ENCODE measurements around the gene ATP2B1.

The ATP2B1 gene

GRCh38 chr12:89575374-89575773 is 133.3 kb downstream of the ATP2B1 start:
- no peak for DNase-seq

- no peak for DNase-seq
Observed at GRCh38 chr12:89574736-89575208, 133.9 kb downstream of the ATP2B1 start.

DNA sequence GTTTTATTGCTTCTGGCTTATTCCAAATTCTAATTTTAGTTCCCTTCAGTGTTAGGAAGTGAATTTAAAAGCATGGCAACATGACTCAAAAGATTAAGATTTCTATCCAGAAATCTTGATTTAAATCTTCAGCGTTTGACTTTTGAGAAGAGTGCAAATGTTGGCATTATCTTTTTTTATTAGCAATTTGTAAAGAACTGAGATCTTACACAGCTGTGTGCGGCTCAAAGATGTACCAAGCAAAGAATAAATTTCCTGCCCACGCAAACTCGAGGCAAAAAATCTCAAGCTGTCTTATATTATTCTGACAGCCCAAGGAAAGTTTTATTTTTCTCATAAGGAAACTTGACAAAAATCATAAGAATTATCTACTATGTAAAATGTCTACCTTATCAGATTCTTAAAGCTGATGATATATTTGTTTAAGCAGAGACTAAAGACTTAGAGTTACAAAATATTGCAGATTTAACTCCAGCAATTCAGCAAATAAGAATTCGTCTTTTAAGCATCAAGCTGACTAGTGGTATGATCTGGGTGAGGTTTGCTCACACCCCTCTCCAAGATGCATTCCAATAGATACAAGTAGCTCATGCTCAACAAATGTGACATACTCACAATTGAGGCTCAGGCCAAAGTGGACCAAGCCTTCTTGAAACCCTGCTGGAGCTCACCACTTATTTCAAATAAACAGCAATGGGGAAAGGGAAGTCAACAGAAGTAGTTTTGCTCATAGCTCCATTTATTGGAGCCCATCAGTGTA is 135.4 kb downstream of the ATP2B1 start:
- DNase-seq: no peak

GRCh38 chr12:89571491-89572195 is 137.0 kb downstream of the ATP2B1 start:
- DNase-seq: no peak

GRCh38 chr12:89568484-89568883 is 140.2 kb downstream of the ATP2B1 start:
- DNase-seq: no peak

GRCh38 chr12:89567691-89568239 is 140.9 kb downstream of the ATP2B1 start:
- no peak for DNase-seq

- DNase-seq: no peak
Observed at GRCh38 chr12:89566615-89567014, 142.0 kb downstream of the ATP2B1 start.

- DNase-seq: no peak
Observed at GRCh38 chr12:89565002-89565401, 143.6 kb downstream of the ATP2B1 start.

DNA sequence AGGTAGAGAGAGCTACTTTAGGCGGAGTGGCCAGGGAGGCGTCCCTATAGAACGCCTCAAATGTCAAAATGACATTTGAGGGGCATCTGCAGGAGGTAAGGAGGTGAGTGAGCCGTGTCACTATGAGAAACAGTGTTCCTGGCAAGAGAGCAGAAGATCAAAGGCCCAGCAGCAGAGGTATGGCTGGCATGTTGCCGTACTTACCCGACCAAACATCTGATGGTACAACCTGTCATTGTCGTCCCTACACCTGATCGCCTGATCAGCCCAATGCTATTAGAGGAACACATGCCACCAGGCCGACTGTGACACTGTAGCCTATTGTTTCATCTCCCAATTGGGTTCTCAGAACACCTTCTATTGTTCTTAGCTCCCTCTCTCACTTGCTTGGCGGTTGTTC is 148.9 kb downstream of the ATP2B1 start:
- DNase-seq: no peak

DNA sequence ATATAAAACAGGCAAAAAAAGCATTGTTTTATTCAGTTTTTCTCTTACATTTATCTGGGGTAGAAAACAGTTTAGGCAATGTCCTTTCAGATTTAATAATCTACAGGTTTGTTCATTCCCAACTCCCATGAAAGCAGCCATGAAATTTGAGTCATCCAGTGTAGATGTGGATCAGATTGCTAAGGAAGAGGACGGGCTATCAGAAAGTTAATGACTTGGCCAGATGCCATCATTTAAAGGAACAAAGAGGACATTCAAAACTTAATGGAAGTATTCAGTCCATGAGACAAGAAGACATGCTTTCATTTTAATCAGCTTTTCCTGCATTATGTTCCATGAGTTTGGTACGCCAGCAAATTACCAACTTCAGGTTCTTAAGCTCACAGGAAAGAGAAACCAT is 151.7 kb downstream of the ATP2B1 start:
- DNase-seq: no peak

DNA sequence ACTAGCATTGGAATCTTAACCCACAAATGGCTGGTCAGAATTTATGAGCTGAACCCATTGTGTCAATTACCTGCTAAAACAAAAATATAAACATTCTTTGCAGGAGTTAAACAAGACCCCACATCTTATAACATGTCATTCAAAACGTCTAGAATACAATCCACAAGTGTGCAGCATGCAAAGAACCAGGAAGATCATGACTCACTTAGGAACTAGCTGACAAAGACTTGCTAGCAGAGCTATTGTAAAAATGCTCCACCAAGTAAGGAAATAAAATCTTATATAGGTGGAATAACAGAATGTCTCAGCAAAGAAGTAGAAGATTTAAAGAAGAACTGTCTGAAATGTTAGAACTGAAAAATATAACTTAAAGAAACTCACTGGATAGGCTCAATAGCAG is 156.3 kb downstream of the ATP2B1 start:
- DNase-seq: no peak

GRCh38 chr12:89551747-89552146 is 156.9 kb downstream of the ATP2B1 start:
- DNase-seq: no peak

GRCh38 chr12:89547101-89547500 is 161.5 kb downstream of the ATP2B1 start:
- no peak for DNase-seq

- DNase-seq: no peak
Observed at GRCh38 chr12:89546151-89546550, 162.5 kb downstream of the ATP2B1 start.

GRCh38 chr12:89544681-89545184 is 163.9 kb downstream of the ATP2B1 start:
- DNase-seq: no peak

GRCh38 chr12:89544022-89544421 is 164.6 kb downstream of the ATP2B1 start:
- no peak for DNase-seq

GRCh38 chr12:89542912-89543592 is 165.6 kb downstream of the ATP2B1 start:
- DNase-seq: peak; percentile 77

DNA sequence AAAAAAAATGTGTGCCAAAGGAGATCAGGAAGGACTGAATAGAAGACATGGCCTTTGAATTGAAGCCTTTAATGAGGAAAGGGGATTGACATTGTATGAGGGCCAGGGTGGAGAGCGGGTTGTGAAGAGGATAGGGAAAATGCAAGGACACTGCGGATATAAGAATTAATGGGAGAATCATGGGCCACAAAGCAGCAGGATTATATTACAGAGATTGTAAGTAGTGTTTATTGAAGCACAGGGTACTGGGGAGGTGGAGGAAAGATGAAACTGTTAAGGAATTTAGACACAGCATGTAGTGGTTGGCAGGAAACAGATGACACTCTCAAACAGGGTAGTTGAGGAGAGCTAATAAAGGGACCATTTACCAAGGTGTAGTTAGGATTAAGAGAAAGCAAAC is 166.4 kb downstream of the ATP2B1 start:
- no peak for DNase-seq

DNA sequence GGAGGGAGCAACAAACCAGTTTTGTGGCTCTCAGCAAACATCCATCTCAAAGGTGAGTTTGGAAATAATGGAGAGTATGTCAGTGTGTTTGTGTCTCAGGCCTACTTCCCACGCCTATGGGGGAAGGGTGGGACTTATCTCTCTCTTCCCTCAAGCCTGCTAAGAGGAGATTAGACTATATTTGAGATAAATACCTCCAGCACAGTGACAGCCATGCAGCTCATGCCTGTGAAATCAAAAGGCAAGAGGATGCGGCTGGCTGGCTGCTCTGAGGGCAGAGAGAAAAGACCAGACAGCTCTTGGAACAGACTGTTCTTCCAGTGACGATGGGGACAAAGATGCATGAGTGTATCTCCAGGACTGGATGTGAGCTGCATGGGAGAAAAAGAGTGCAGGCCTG is 168.1 kb downstream of the ATP2B1 start:
- DNase-seq: no peak

GRCh38 chr12:89539426-89540223 is 169.0 kb downstream of the ATP2B1 start:
- no peak for DNase-seq

DNA sequence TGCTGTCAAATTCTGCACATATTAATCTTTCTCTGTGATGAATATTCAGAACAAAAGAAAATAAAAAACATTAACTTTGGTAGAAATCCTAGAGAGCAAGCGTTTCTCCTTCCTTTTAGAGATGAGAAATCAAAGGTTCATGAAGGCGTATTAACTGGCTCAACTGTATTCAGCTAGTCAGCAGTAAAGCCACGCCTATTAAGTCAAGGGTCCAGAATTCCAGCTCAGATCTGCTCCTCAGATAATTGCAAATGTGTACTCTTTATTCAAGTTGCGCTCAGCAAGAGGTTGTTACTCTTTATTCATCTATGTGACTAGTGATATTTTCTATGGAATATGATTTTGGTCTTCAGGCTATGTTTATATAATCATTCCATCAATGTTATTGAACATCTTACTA is 169.7 kb downstream of the ATP2B1 start:
- no peak for DNase-seq

Data from activated CD4-positive, alpha-beta T cell treated with anti-CD3 and anti-CD28 coated beads, Interleukin-2, amount 50 U/mL, for 16 hours (primary cell).